ENCODE measurements around the gene TMEM87B.
"Not testable (repeated sequence)": the region's sequence is repeated elsewhere in the genome, so short reads cannot be mapped to it uniquely, and the experiment has no call there.

Gene TMEM87B

GRCh38 chr2:112061840-112062239, 6.8 kb downstream of the TMEM87B start:
- no peak for TF ChIP-seq CTCF (IDR thresholded peaks at IDR 0.05)
- peaks cover 23 to 48% (median 27%) of the 10 kb centered on the region in 3 donors for H3K36me3 ChIP-seq
- H3K4me1 ChIP-seq, result peaks cover 0 to 15% (median 13%) of the 10 kb centered on the region in 4 donors
- H3K27ac ChIP-seq, result no peak overlapping the region
- H3K9me3 ChIP-seq, result no peaks in the 10 kb centered on the region
- no peak overlapping the region for H3K4me3 ChIP-seq
- H3K27me3 ChIP-seq, result no peaks in the 10 kb centered on the region
- intact Hi-C loops (cut with DNase I; ENCODE audit: low total_unique reads), result no loop called here
- no peak for DNase-seq

GRCh38 chr2:112062894-112063293, 7.8 kb downstream of the TMEM87B start:
- intact Hi-C loops (cut with DNase I; ENCODE audit: low total_unique reads), result no loop called here
- DNase-seq, result no peak
- Histone ChIP-seq H3K27me3 (no peaks in the 10 kb centered on the region), H3K36me3 (peaks cover 33 to 57% (median 38%) of the 10 kb centered on the region in 3 donors), H3K4me3 (no peak overlapping the region), H3K4me1 (peaks cover 0 to 8% (median 5%) of the 10 kb centered on the region in 4 donors), H3K9me3 (no peaks in the 10 kb centered on the region), H3K27ac (no peak overlapping the region)
- no peak for TF ChIP-seq CTCF (IDR thresholded peaks at IDR 0.05)

GRCh38 chr2:112065486-112065885, 10.4 kb downstream of the TMEM87B start:
- intact Hi-C loops (cut with DNase I; ENCODE audit: low total_unique reads), result no loop called here
- H3K4me1 ChIP-seq, result no peaks in the 10 kb centered on the region
- no peak overlapping the region for H3K4me3 ChIP-seq
- H3K27ac ChIP-seq, result no peak overlapping the region
- H3K27me3 ChIP-seq, result no peaks in the 10 kb centered on the region
- H3K9me3 ChIP-seq, result no peaks in the 10 kb centered on the region
- TF ChIP-seq CTCF (IDR thresholded peaks at IDR 0.05), result no peak
- peaks cover 41 to 80% (median 57%) of the 10 kb centered on the region in 3 donors for H3K36me3 ChIP-seq
- no peak for DNase-seq

- intact Hi-C loops (cut with DNase I; ENCODE audit: low total_unique reads), result no loop called here
- Histone ChIP-seq H3K4me1 (no peaks in the 10 kb centered on the region), H3K27ac (no peak overlapping the region), H3K36me3 (peaks cover 39 to 84% (median 60%) of the 10 kb centered on the region in 3 donors), H3K4me3 (no peak overlapping the region), H3K9me3 (no peaks in the 10 kb centered on the region), H3K27me3 (no peaks in the 10 kb centered on the region)
- DNase-seq, result no peak
- TF ChIP-seq CTCF (IDR thresholded peaks at IDR 0.05), result no peak
Measured at GRCh38 chr2:112065966-112066365, 10.9 kb downstream of the TMEM87B start.

GRCh38 chr2:112069794-112070193, 14.7 kb downstream of the TMEM87B start:
- DNase-seq; H3K4me3 ChIP-seq; H3K27me3 ChIP-seq; intact Hi-C loops (cut with DNase I; ENCODE audit: low total_unique reads); H3K27ac ChIP-seq; H3K4me1 ChIP-seq; H3K9me3 ChIP-seq: not testable (repeated sequence)
- peaks cover 40 to 66% (median 53%) of the 10 kb centered on the region in 3 donors for H3K36me3 ChIP-seq

- intact Hi-C loops (cut with DNase I; ENCODE audit: low total_unique reads), result no loop called here
- H3K9me3 ChIP-seq, result no peaks in the 10 kb centered on the region
- H3K27ac ChIP-seq, result no peak overlapping the region
- H3K4me3 ChIP-seq, result no peak overlapping the region
- no peaks in the 10 kb centered on the region for H3K27me3 ChIP-seq
- no peak for TF ChIP-seq CTCF (IDR thresholded peaks at IDR 0.05)
- DNase-seq, result no peak
- H3K36me3 ChIP-seq, result peaks cover 16 to 58% (median 49%) of the 10 kb centered on the region in 3 donors
- no peaks in the 10 kb centered on the region for H3K4me1 ChIP-seq
Measured at GRCh38 chr2:112073875-112074274, 18.8 kb downstream of the TMEM87B start.
